ENCODE data around the gene ACAN. TPM values are rescaled to one million over a fixed set of nuclear protein-coding genes. Genes with fewer than 3 reads are reported as not detected.

Gene ACAN
- total RNA-seq, 2 donors from 2014 or later, result 0.16 TPM; not detected in 1

DNA sequence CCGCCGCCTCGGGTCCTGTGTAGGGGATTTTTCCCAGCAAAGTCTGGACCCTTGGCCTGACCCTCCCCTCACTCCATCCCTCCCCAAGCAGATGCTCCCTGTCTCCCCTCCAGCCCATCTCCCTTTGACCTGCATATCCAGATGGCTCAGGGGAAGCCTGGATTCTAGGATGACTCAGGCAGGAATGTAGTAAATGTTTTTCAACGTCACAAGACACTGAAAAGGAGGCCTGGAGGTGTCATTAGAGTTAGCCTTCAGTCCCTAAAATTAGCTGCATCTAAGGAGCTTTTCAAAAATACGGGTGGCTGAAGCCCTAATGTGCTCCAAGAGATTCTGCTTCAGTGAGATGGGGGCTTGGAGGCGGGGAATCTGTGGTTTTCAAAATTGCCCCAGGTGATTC, 7.2 kb downstream of the ACAN start:
- H3K4me3 ChIP-seq, result no peak overlapping the region
- H3K4me1 ChIP-seq, result no peaks in the 10 kb centered on the region
- TF ChIP-seq, protein P1, sequence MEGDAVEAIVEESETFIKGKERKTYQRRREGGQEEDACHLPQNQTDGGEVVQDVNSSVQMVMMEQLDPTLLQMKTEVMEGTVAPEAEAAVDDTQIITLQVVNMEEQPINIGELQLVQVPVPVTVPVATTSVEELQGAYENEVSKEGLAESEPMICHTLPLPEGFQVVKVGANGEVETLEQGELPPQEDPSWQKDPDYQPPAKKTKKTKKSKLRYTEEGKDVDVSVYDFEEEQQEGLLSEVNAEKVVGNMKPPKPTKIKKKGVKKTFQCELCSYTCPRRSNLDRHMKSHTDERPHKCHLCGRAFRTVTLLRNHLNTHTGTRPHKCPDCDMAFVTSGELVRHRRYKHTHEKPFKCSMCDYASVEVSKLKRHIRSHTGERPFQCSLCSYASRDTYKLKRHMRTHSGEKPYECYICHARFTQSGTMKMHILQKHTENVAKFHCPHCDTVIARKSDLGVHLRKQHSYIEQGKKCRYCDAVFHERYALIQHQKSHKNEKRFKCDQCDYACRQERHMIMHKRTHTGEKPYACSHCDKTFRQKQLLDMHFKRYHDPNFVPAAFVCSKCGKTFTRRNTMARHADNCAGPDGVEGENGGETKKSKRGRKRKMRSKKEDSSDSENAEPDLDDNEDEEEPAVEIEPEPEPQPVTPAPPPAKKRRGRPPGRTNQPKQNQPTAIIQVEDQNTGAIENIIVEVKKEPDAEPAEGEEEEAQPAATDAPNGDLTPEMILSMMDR (IDR thresholded peaks at IDR 0.05), result no peak
- no peaks in the 10 kb centered on the region for H3K27me3 ChIP-seq
- no peak overlapping the region for H3K27ac ChIP-seq
- DNase-seq (ENCODE audit: low spot score), result no peak
- H3K9me3 ChIP-seq, result no peaks in the 10 kb centered on the region
- no peaks in the 10 kb centered on the region for H3K36me3 ChIP-seq

DNA sequence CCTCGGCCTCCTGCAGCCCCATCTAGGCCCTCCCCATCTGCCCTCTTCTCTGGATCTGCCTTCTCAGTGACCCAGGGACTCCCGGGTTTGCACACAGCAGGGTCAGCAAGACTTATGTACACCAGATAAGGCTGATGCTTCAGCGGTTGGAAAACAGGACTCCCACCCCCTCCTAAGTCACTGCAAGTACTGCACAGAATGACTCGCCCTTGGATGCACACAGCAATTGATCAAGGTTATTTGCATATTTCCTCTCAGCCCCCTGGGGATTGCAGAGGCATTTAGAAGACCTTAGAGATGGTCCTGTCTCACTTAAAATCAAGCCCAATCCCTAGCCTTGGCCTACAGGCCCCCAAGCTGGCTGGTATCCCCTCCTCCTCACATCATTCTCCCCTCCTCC, 8.9 kb downstream of the ACAN start:
- no peaks in the 10 kb centered on the region for H3K27me3 ChIP-seq

DNA sequence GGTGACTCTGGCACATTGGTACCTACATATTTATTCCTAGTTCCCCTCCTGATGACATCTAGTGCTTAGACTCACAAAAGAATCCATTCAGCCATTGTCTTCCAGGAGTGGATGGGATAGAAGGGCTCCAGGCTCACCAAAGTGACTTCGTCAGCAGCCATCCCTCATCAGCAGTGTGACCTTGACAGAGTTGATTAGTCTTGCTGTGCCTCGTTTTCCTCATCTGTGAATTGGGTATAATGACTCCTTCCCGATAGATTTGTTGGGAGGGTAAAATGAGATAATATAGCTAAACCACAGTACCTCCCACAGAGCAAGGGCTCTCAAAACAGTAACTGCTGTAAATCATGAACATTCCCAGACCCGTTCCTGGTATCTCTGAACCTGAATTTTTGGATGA, 10.7 kb downstream of the ACAN start:
- TF ChIP-seq, protein P1 (IDR thresholded peaks at IDR 0.05), result no peak
- H3K9me3 ChIP-seq, result no peaks in the 10 kb centered on the region
- H3K4me3 ChIP-seq, result no peak overlapping the region
- no peak for DNase-seq (ENCODE audit: low spot score)
- H3K36me3 ChIP-seq, result no peaks in the 10 kb centered on the region
- H3K27ac ChIP-seq, result no peak overlapping the region
- no peaks in the 10 kb centered on the region for H3K4me1 ChIP-seq
- H3K27me3 ChIP-seq, result no peaks in the 10 kb centered on the region

More for the DNA sequence above, 8.9 kb downstream of the ACAN start:
- Histone ChIP-seq H3K36me3 (no peaks in the 10 kb centered on the region), H3K4me1 (no peaks in the 10 kb centered on the region), H3K4me3 (no peak overlapping the region), H3K9me3 (no peaks in the 10 kb centered on the region), H3K27ac (no peak overlapping the region)
- TF ChIP-seq, protein P1 (IDR thresholded peaks at IDR 0.05), result no peak
- no peak for DNase-seq (ENCODE audit: low spot score)

DNA sequence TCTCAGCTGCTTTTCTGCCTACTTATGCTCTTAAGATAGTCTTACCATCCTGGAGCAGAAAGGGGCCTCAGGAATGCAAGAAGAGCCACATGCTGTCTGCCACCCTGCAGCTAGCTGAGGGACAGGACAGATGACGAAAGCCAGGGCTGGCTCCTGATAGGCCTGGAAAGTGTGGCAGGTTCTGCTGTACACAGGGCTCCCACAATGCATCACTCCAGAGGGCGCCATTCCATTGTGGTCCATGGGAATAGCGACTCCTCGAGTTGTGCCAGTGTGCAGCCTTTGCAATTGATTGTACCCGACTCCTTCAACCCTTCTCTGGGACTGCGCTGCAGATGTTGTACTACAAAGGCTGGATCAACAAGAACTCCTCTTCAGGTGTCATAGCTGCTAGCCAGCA, 11.2 kb downstream of the ACAN start:
- no peaks in the 10 kb centered on the region for H3K36me3 ChIP-seq

DNA sequence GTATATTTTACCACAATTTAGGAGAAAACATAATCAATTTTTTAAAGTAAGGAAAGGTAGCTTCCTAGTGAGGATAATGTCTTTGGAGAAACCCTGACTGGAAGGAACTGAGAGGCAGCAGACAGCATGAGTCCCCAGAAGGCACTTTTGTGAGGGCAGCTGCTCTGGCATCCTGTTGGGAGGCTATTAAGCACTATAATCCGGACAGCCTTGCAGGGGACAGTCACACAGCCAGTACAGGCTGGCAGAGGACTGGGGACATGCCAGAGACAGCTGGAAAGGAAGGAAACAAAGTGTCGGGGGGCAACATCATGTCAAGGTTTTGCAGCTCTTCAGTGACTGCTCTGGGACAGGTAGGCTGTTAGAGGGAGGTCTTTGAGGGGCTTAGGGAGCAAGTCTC, 15.7 kb downstream of the ACAN start:
- Histone ChIP-seq H3K36me3 (no peaks in the 10 kb centered on the region), H3K4me1 (no peaks in the 10 kb centered on the region), H3K27ac (no peak overlapping the region), H3K27me3 (no peaks in the 10 kb centered on the region), H3K4me3 (no peak overlapping the region), H3K9me3 (no peaks in the 10 kb centered on the region)
- TF ChIP-seq, protein P1 (IDR thresholded peaks at IDR 0.05), result no peak
- DNase-seq (ENCODE audit: low spot score), result no peak

More for the DNA sequence above, 11.2 kb downstream of the ACAN start:
- TF ChIP-seq, protein P1 (IDR thresholded peaks at IDR 0.05), result no peak
- DNase-seq (ENCODE audit: low spot score), result no peak
- no peak overlapping the region for H3K4me3 ChIP-seq
- no peaks in the 10 kb centered on the region for H3K9me3 ChIP-seq
- no peak overlapping the region for H3K27ac ChIP-seq
- no peaks in the 10 kb centered on the region for H3K27me3 ChIP-seq
- H3K4me1 ChIP-seq, result no peaks in the 10 kb centered on the region

DNA sequence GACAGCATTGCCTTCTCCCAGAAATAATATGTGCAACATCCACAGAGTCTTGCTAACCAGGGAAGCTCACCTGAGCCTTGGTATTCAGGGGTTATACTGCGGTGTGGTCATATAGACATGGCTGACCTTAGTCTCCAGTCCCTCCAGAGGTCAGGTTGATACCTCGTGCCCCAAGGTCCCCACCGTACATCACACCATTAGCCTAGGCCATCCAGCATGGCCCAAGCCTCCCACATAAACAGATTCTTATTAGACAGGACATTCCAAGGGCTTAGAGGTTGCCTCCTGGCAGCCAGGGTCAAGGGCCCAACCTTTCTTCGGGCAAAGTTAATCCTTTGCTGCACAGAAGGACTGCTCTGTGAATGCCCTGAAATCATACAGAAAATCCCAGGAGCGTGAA, 18.8 kb downstream of the ACAN start:
- no peak for DNase-seq (ENCODE audit: low spot score)
- H3K4me1 ChIP-seq, result no peaks in the 10 kb centered on the region
- TF ChIP-seq, protein P1 (IDR thresholded peaks at IDR 0.05), result no peak
- H3K4me3 ChIP-seq, result no peak overlapping the region
- H3K27ac ChIP-seq, result no peak overlapping the region
- H3K36me3 ChIP-seq, result no peaks in the 10 kb centered on the region
- H3K9me3 ChIP-seq, result no peaks in the 10 kb centered on the region
- H3K27me3 ChIP-seq, result no peaks in the 10 kb centered on the region

Measured in right atrium auricular region (tissue), 2 donors.